Endothelial cell of umbilical vein (primary cell): ENCODE data around the gene SLF2. TPM values are rescaled to one million over a fixed set of nuclear protein-coding genes. Genes with fewer than 3 reads are reported as not detected.

Source experiments
- BruUV-seq: library from RNA; stranded (reverse); fragments of 400-500 nt; replicated peaks from 2 replicates; lab custom pipeline; 2021; lab: Mats Ljungman, UMichigan
- CTCF ChIA-PET: fragments of 300-600, 350-600 bp; sonication (Branson Sonifier 250); formaldehyde crosslinking; loops from one replicate; lab custom pipeline; 2021; ENCODE audit warnings: antibody characterized with exemption, inconsistent platforms; lab: Charles Lee
- POLR2A ChIA-PET: fragments of 300-600, 350-600 bp; sonication (Branson Sonifier 250); formaldehyde crosslinking; loops from one replicate; lab custom pipeline; 2021; ENCODE audit warnings: antibody characterized with exemption, inconsistent platforms; lab: Charles Lee
- DNase-seq: peaks from one replicate; pipeline ENCODE4 v3.0.0-alpha.2; 2011; ENCODE audit warnings: low read depth, low spot score
- FAIRE-seq: peaks from 2 replicates; lab custom pipeline; 2011; peaks lifted over from hg19 to GRCh38; lab: Jason Lieb, UNC
- H2AFZ ChIP-seq: 2 replicates; pipeline ENCODE4 v1.6.0; 2012; ENCODE audit warnings: low read depth, low read length, control low read depth, inconsistent platforms
- H3K27ac ChIP-seq: 2 replicates; pipeline ENCODE4 v1.5.1; 2011; ENCODE audit warnings: low read depth, mild to moderate bottlenecking, control low read depth, low read length, moderate library complexity; ENCODE audit not compliant: insufficient read depth
- H3K27me3 ChIP-seq, 2 experiments: 2 replicates each; pipeline versions ENCODE4 v1.6.0 to v1.6.1; 2011; ENCODE audit warnings: low read length in 2 of 2, mixed read lengths in 1 of 2; ENCODE audit not compliant: control insufficient read depth in 2 of 2, insufficient read depth in 2 of 2
- H3K36me3 ChIP-seq, 2 experiments: 2 replicates in 1 of 2; 3 replicates in 1 of 2; pipeline ENCODE4 v1.5.1; 2011; ENCODE audit warnings: low read length in 2 of 2, mild to moderate bottlenecking in 1 of 2, moderate library complexity in 1 of 2; ENCODE audit not compliant: control insufficient read depth in 2 of 2, insufficient read depth in 2 of 2; ENCODE audit errors: extremely low read depth in 1 of 2
- H3K4me1 ChIP-seq: 3 replicates; pipeline ENCODE4 v1.5.1; 2011; ENCODE audit warnings: mild to moderate bottlenecking, low read length; ENCODE audit not compliant: control insufficient read depth, insufficient read depth; ENCODE audit errors: extremely low read depth
- H3K4me2 ChIP-seq: 2 replicates; pipeline ENCODE4 v1.6.1; 2011; ENCODE audit warnings: low read length, control low read depth, mixed read lengths; ENCODE audit not compliant: insufficient read depth
- H3K4me3 ChIP-seq, 3 experiments: fragments of 200-600 bp in 1 of 3; sonication (generic), shearing (Covaris generic) in 1 of 3; replicated peaks in 1 of 3; 2 replicates each; pipeline ENCODE4 v1.5.1; 2011 to 2016; ENCODE audit warnings: control low read depth in 3 of 3, low read length in 3 of 3, mild to moderate bottlenecking in 2 of 3, inconsistent platforms in 1 of 3, low read depth in 1 of 3, moderate library complexity in 1 of 3; ENCODE audit not compliant: insufficient read depth in 1 of 3
- H3K79me2 ChIP-seq: 2 replicates; pipeline ENCODE4 v1.6.0; 2012; ENCODE audit warnings: low read length, inconsistent platforms; ENCODE audit not compliant: control insufficient read depth, insufficient read depth
- H3K9ac ChIP-seq: replicated peaks from 2 replicates; pipeline ENCODE3; 2011; ENCODE audit warnings: low read length, control low read depth; ENCODE audit not compliant: insufficient read depth; ENCODE audit errors: extremely low read depth
- H3K9me1 ChIP-seq: replicated peaks from 3 replicates; pipeline ENCODE4 v1.6.0; 2011; ENCODE audit warnings: mild to moderate bottlenecking, low read length; ENCODE audit not compliant: control insufficient read depth, insufficient read depth; ENCODE audit errors: extremely low read depth
- H3K9me3 ChIP-seq: replicated peaks from 2 replicates; pipeline ENCODE4 v1.5.1; 2012; ENCODE audit warnings: low read length, inconsistent platforms; ENCODE audit not compliant: control insufficient read depth, insufficient read depth
- H4K20me1 ChIP-seq: replicated peaks from 2 replicates; pipeline ENCODE3; 2011; ENCODE audit warnings: mild to moderate bottlenecking, low read length; ENCODE audit not compliant: control insufficient read depth, insufficient read depth; ENCODE audit errors: extremely low read depth
- CTCF ChIP-seq, 2 donors: IDR thresholded peaks; 1 replicate in 1 of 2; 2 replicates in 1 of 2; pipeline ENCODE4 v1.5.1; 2011; ENCODE audit warnings: low read length in 2 of 2, mild to moderate bottlenecking in 2 of 2, moderate library complexity in 2 of 2, control low read depth in 1 of 2, inconsistent platforms in 1 of 2, low read depth in 1 of 2; ENCODE audit not compliant: insufficient read depth in 1 of 2; ENCODE audit errors: extremely low read depth in 1 of 2
- EZH2 ChIP-seq: IDR thresholded peaks from 2 replicates; pipeline ENCODE4 v1.6.1; 2012; ENCODE audit warnings: borderline replicate concordance, low read depth, mild to moderate bottlenecking, moderate library complexity, low read length, inconsistent platforms; ENCODE audit not compliant: severe bottlenecking
- FOS ChIP-seq: IDR thresholded peaks from 2 replicates; pipeline ENCODE4 v1.6.1; 2011; ENCODE audit warnings: mild to moderate bottlenecking, low read length, moderate library complexity, borderline replicate concordance; ENCODE audit not compliant: insufficient read depth
- GATA2 ChIP-seq: IDR thresholded peaks from 2 replicates; pipeline ENCODE4 v1.7.0; 2011; ENCODE audit warnings: low read depth, mild to moderate bottlenecking, moderate library complexity, mixed read lengths, low read length; ENCODE audit not compliant: insufficient read length, insufficient read depth
- JUN ChIP-seq: IDR thresholded peaks from 2 replicates; pipeline ENCODE4 v1.6.1; 2011; ENCODE audit warnings: borderline replicate concordance, low read depth; ENCODE audit not compliant: insufficient read length, insufficient read depth
- MAX ChIP-seq: IDR thresholded peaks from 2 replicates; pipeline ENCODE4 v1.6.1; 2011; ENCODE audit not compliant: insufficient read depth, insufficient read length
- MYC ChIP-seq: IDR thresholded peaks from one replicate; pipeline ENCODE4 v1.6.1; 2011; ENCODE audit warnings: mild to moderate bottlenecking, low read depth, low read length
- POLR2A ChIP-seq: IDR thresholded peaks from 2 replicates; pipeline ENCODE4 v1.6.1; 2012; ENCODE audit warnings: low read depth, mild to moderate bottlenecking, control low read depth, low read length
- POLR2AphosphoS5 ChIP-seq: IDR thresholded peaks from 2 replicates; pipeline ENCODE4 v1.6.1; 2012; ENCODE audit warnings: low read depth, mild to moderate bottlenecking, control low read depth, low read length, moderate library complexity; ENCODE audit not compliant: insufficient read depth
- dilution Hi-C: fragments of 300-500 bp; cut with MboI; formaldehyde crosslinking; loops from one replicate; pipeline ENCODE4 v1.15.0; 2019; ENCODE audit warnings: low sequenced_read_pairs; ENCODE audit not compliant: extremely low pct_ligation_motif_present
- intact Hi-C: fragments of 100-400 bp; cut with micrococcal nuclease; formaldehyde crosslinking; loops from one replicate; pipeline ENCODE4 v1.10.0; 2022
- polyA plus RNA-seq, 4 experiments: library from polyadenylated mRNA; depleted of rRNA in 3 of 4; stranded (reverse) in 3 of 4; unstranded in 1 of 4; fragments of >200 nt; gene quantifications; 2 replicates each; pipeline versions ENCODE4 v1.2.1 to v1.2.3, GENCODE V29; 2011 to 2012; ENCODE audit warnings: missing spikeins in 1 of 4
- total RNA-seq: library from RNA; stranded (reverse); gene quantifications from 2 replicates; pipeline ENCODE4 v1.2.3, GENCODE V29; 2021

The SLF2 gene
- total and polyA plus RNA-seq, 2 donors (not counting 3 experiments of a cell fraction or from before 2014, with no cell fraction given) = 7.5 to 35.5 TPM

- POLR2A ChIA-PET = no interaction called here
- no TSS peak for BruUV-seq
- no peak for DNase-seq
Measured at GRCh38 chr10:100981178-100981772, 68.5 kb downstream of the SLF2 start.

More at GRCh38 chr10:100981178-100981772, 68.5 kb downstream of the SLF2 start:
- Histone ChIP-seq H3K79me2 (no peaks in the 10 kb centered on the region), H3K4me2 (no peak overlapping the region), H3K9me3 (no peaks in the 10 kb centered on the region), H3K27ac (no peak overlapping the region), H3K4me3 (no peak overlapping the region), H3K4me1 (peaks cover 2% of the 10 kb centered on the region), H3K27me3 (no peaks in the 10 kb centered on the region), H2AFZ (no peak overlapping the region), H3K9me1 (no peaks in the 10 kb centered on the region), H3K36me3 (peaks cover 0 to 13% of the 10 kb centered on the region in 2 experiments), H3K9ac (no peak overlapping the region), H4K20me1 (no peaks in the 10 kb centered on the region)
- CTCF ChIA-PET = interaction anchor here (1.1 to 1.4 kb wide), 2 partner anchors 30 to 34 kb away, joined by 4 read pairs; no protein-coding TSS in a partner anchor
- FAIRE-seq = no peak
- TF ChIP-seq MYC (no peak), POLR2A (no peak), CTCF (IDR thresholded peaks at IDR 0.05; ENCODE audit: extremely low read depth in 1 of 2, insufficient read depth in 1 of 2, low read depth in 1 of 2, low read length in 2 of 2) (no peak), MAX (no peak), GATA2 (no peak), JUN (no peak), EZH2 (no peak), POLR2AphosphoS5 (no peak), FOS (no peak)
- intact Hi-C loops = no loop called here
- dilution Hi-C loops = no loop called here
